ENCODE results near the gene PYGO2. TPM values are rescaled to one million over a fixed set of nuclear protein-coding genes. Genes with fewer than 3 reads are reported as not detected.

PYGO2 gene
- total and polyA plus RNA-seq, 3 experiments from 2014 or later: 34.2 to 42.6 (median 35.3) TPM

DNA sequence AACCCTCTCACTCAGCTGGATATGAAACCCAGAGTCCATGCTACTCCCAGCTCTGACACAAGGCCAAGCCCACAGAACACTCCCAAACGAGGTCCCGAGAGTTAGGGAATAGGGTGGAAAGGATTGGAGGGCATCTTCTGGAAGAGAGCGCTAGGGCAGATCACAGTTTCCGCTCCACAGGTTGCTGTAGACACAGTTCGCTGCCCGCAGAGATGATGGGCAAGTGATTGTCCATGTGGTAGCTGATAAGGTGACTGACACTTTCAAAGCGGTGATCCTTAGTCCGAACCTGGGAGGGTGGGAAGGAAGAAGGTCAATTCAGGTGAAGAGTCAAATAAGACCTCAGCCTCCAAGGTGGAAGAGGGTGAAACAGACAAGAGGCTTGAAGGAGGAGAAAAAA lies 2.1 kb upstream of the PYGO2 start:
- peak in 1 of 5 donors; percentile 22 for DNase-seq
- ChIA-PET POLR2A (no interaction called here), CTCF (interaction anchor here (1.4 kb wide), 1 partner anchor 11 kb away, joined by 3 read pairs; the partner anchor contains the start of gene CKS1B)
- peaks cover 19% of the 10 kb centered on the region for H3K4me1 ChIP-seq (ENCODE audit: insufficient read depth, low read length)
- no peaks in the 10 kb centered on the region for H3K27me3 ChIP-seq (ENCODE audit: insufficient read depth, low read length, poor library complexity, severe bottlenecking)
- H3K36me3 ChIP-seq (ENCODE audit: insufficient read depth, low read length): peaks cover 40% of the 10 kb centered on the region
- no peak overlapping the region for H3K27ac ChIP-seq (ENCODE audit: low read depth, low read length)
- H3K4me3 ChIP-seq (ENCODE audit: low read length): no peak overlapping the region
- Mint-ChIP-seq H3K36me3 (peaks cover 0 to 79% (median 8%) of the 10 kb centered on the region in 3 donors), H3K27me3 (no peaks in the 10 kb centered on the region), H3K27ac (peak overlapping the region in 3 of 8 donors; percentile 65 to 99 (median 79)), H3K9me3 (no peaks in the 10 kb centered on the region), H3K4me1 (peaks cover 26 to 44% (median 31%) of the 10 kb centered on the region in 3 donors), H3K4me3 (peak overlapping the region in 3 of 7 donors; percentile 3 to 68 (median 41))
- no peaks in the 10 kb centered on the region for H3K9me3 ChIP-seq (ENCODE audit: low read length)

GRCh38 chr1:154962795-154963330 lies 1.3 kb upstream of the PYGO2 start:
- peak in 1 of 5 donors; percentile 19 for DNase-seq
- Mint-ChIP-seq H3K4me1 (peaks cover 26 to 46% (median 37%) of the 10 kb centered on the region in 3 donors), H3K36me3 (peaks cover 0 to 77% (median 7%) of the 10 kb centered on the region in 3 donors), H3K27me3 (no peaks in the 10 kb centered on the region), H3K9me3 (no peaks in the 10 kb centered on the region), H3K27ac (peak overlapping the region; percentile 90 to 99 (median 96)), H3K4me3 (peak overlapping the region; percentile 82 to 92 (median 87))
- Histone ChIP-seq H3K27me3 (ENCODE audit: insufficient read depth, low read length, poor library complexity, severe bottlenecking) (no peaks in the 10 kb centered on the region), H3K9me3 (ENCODE audit: low read length) (no peaks in the 10 kb centered on the region), H3K4me3 (ENCODE audit: low read length) (peak overlapping the region; percentile 64), H3K4me1 (ENCODE audit: insufficient read depth, low read length) (peaks cover 19% of the 10 kb centered on the region), H3K36me3 (ENCODE audit: insufficient read depth, low read length) (peaks cover 33% of the 10 kb centered on the region), H3K27ac (ENCODE audit: low read depth, low read length) (peak overlapping the region; percentile 92)
- CTCF ChIA-PET: interaction anchor here (0.7 to 3.7 kb wide), 3 partner anchors 34 to 54 kb away, joined by 3 to 42 read pairs (median 22); no protein-coding TSS in a partner anchor
- POLR2A ChIA-PET: no interaction called here

DNA sequence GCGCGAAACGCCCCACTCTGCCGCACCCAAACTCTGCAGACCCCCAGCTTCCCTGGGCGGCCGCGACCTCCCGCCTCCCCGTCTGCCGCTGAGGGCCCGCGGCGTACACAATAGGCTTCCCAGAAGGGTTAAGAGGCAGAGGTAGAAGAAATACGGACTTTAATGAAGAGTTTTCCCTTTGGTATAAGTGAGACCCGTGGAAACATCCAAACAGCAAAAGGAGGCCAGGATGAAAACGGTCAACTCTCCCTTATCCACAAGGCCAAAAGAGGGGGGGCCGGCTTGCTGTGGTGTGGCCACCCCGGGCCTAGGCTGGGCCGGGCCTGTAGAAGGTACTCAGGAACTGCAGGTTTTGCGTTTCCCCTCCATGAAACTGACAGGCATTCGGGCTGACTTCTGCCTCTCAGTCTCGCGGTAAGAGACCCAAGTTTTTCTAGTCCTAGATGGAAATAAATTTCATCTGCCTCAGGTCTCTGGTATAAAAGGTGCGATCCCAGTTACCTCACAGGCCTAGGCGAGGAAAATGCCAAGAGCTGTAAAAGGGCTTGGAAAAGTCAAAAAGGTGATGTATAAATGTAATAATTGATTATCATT lies 671 bp upstream of the PYGO2 start:
- Mint-ChIP-seq H3K27me3 (no peaks in the 10 kb centered on the region), H3K27ac (peak overlapping the region; percentile 90 to 99 (median 96)), H3K4me1 (peaks cover 26 to 52% (median 43%) of the 10 kb centered on the region in 3 donors), H3K36me3 (peaks cover 0 to 76% (median 7%) of the 10 kb centered on the region in 3 donors), H3K4me3 (peak overlapping the region; percentile 82 to 92 (median 87)), H3K9me3 (no peaks in the 10 kb centered on the region)
- peak in 1 of 5 donors; percentile 48 for DNase-seq
- Histone ChIP-seq H3K9me3 (ENCODE audit: low read length) (no peaks in the 10 kb centered on the region), H3K36me3 (ENCODE audit: insufficient read depth, low read length) (peaks cover 27% of the 10 kb centered on the region), H3K27me3 (ENCODE audit: insufficient read depth, low read length, poor library complexity, severe bottlenecking) (no peaks in the 10 kb centered on the region), H3K27ac (ENCODE audit: low read depth, low read length) (peak overlapping the region; percentile 92), H3K4me3 (ENCODE audit: low read length) (peak overlapping the region; percentile 64), H3K4me1 (ENCODE audit: insufficient read depth, low read length) (peaks cover 24% of the 10 kb centered on the region)
- POLR2A ChIA-PET: interaction anchor here (1.1 to 1.7 kb wide), 3 partner anchors 12 to 23 kb away, joined by 9 to 11 read pairs (median 10); partner anchors contain the start of genes CKS1B and FLAD1
- CTCF ChIA-PET: interaction anchor here (0.7 to 3.7 kb wide), 10 partner anchors 8 to 82 kb away, joined by 3 to 42 read pairs (median 4); partner anchors contain the start of genes CKS1B and SHC1

GRCh38 chr1:154960446-154961136 lies 991 bp downstream of the PYGO2 start:
- no peaks in the 10 kb centered on the region for H3K9me3 Mint-ChIP-seq
- H3K4me3 Mint-ChIP-seq: peak overlapping the region; percentile 92 to 98 (median 96)
- H3K4me1 ChIP-seq (ENCODE audit: insufficient read depth, low read length): peaks cover 34% of the 10 kb centered on the region
- peaks cover 0 to 3% of the 10 kb centered on the region in 2 donors for H3K27me3 Mint-ChIP-seq
- DNase-seq: no peak
- peak overlapping the region; percentile 92 for H3K27ac ChIP-seq (ENCODE audit: low read depth, low read length)
- no peaks in the 10 kb centered on the region for H3K9me3 ChIP-seq (ENCODE audit: low read length)
- H3K27me3 ChIP-seq (ENCODE audit: insufficient read depth, low read length, poor library complexity, severe bottlenecking): no peaks in the 10 kb centered on the region
- peaks cover 0 to 70% (median 6%) of the 10 kb centered on the region in 3 donors for H3K36me3 Mint-ChIP-seq
- H3K27ac Mint-ChIP-seq: peak overlapping the region; percentile 86 to 99 (median 98)
- POLR2A ChIA-PET: interaction anchor here (0.6 to 1.7 kb wide), 12 partner anchors 13 to 125 kb away, joined by 3 to 11 read pairs (median 4); partner anchors contain the start of genes CKS1B, FLAD1 and PMVK
- H3K36me3 ChIP-seq (ENCODE audit: insufficient read depth, low read length): peaks cover 11% of the 10 kb centered on the region
- CTCF ChIA-PET: interaction anchor here (0.9 to 3.7 kb wide), 13 partner anchors 8 to 101 kb away, joined by 3 to 42 read pairs (median 7); partner anchors contain the start of genes PMVK and SHC1
- H3K4me1 Mint-ChIP-seq: peaks cover 38 to 67% (median 57%) of the 10 kb centered on the region in 3 donors
- H3K4me3 ChIP-seq (ENCODE audit: low read length): peak overlapping the region; percentile 64

DNA sequence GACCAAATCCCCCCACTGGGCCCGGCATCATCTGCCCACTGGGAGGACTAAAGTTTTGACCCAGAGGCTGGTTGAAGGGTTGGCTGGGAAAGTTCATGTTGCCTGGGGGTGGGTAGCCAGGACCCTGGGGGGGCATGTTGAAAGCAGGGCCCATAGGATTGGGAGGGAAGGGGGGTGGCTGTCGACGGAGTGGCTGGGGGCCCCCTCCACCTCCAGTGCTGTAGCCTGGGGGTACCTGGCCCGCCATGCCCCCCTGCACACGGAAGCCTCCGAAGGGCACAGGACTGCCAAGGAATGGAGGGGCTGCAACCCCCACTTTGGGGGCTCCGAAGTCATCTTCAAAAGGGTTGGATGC lies 2.2 kb downstream of the PYGO2 start:
- DNase-seq: peak in 1 of 5 donors; percentile 43
- H3K27ac Mint-ChIP-seq: peak overlapping the region in 3 of 8 donors; percentile 76 to 97 (median 86)
- H3K9me3 ChIP-seq (ENCODE audit: low read length): no peaks in the 10 kb centered on the region
- ChIA-PET POLR2A (interaction anchor here (0.6 to 1.2 kb wide), 2 partner anchors 37 to 57 kb away, joined by 3 read pairs; no protein-coding TSS in a partner anchor), CTCF (interaction anchor here (3.7 kb wide), 1 partner anchor 58 kb away, joined by 42 read pairs; no protein-coding TSS in a partner anchor)
- H3K4me3 Mint-ChIP-seq: peak overlapping the region in 3 of 7 donors; percentile 15 to 96 (median 58)
- peaks cover 0 to 69% (median 5%) of the 10 kb centered on the region in 3 donors for H3K36me3 Mint-ChIP-seq
- peaks cover 6% of the 10 kb centered on the region for H3K36me3 ChIP-seq (ENCODE audit: insufficient read depth, low read length)
- H3K27ac ChIP-seq (ENCODE audit: low read depth, low read length): no peak overlapping the region
- peaks cover 41% of the 10 kb centered on the region for H3K4me1 ChIP-seq (ENCODE audit: insufficient read depth, low read length)
- H3K4me1 Mint-ChIP-seq: peaks cover 46 to 78% (median 66%) of the 10 kb centered on the region in 3 donors
- H3K9me3 Mint-ChIP-seq: no peaks in the 10 kb centered on the region
- no peaks in the 10 kb centered on the region for H3K27me3 ChIP-seq (ENCODE audit: insufficient read depth, low read length, poor library complexity, severe bottlenecking)
- H3K27me3 Mint-ChIP-seq: peaks cover 0 to 3% of the 10 kb centered on the region in 2 donors
- H3K4me3 ChIP-seq (ENCODE audit: low read length): no peak overlapping the region

GRCh38 chr1:154958681-154959425 lies 2.7 kb downstream of the PYGO2 start:
- Mint-ChIP-seq H3K4me1 (peaks cover 50 to 82% (median 68%) of the 10 kb centered on the region in 3 donors), H3K27me3 (peaks cover 0 to 3% of the 10 kb centered on the region in 2 donors), H3K9me3 (no peaks in the 10 kb centered on the region), H3K4me3 (peak overlapping the region in 4 of 7 donors; percentile 28 to 96 (median 43)), H3K27ac (peak overlapping the region in 5 of 8 donors; percentile 63 to 99 (median 73)), H3K36me3 (peaks cover 0 to 69% (median 5%) of the 10 kb centered on the region in 3 donors)
- ChIA-PET CTCF (interaction anchor here (1.5 kb wide), 1 partner anchor 12 kb away, joined by 4 read pairs; no protein-coding TSS in a partner anchor), POLR2A (interaction anchor here (0.6 to 1.1 kb wide), 2 partner anchors 25 to 58 kb away, joined by 3 read pairs; no protein-coding TSS in a partner anchor)
- DNase-seq: peak in 1 of 5 donors; percentile 47
- H3K4me1 ChIP-seq (ENCODE audit: insufficient read depth, low read length): peaks cover 47% of the 10 kb centered on the region
- H3K4me3 ChIP-seq (ENCODE audit: low read length): no peak overlapping the region
- H3K36me3 ChIP-seq (ENCODE audit: insufficient read depth, low read length): peaks cover 4% of the 10 kb centered on the region
- H3K27ac ChIP-seq (ENCODE audit: low read depth, low read length): no peak overlapping the region
- no peaks in the 10 kb centered on the region for H3K9me3 ChIP-seq (ENCODE audit: low read length)
- no peaks in the 10 kb centered on the region for H3K27me3 ChIP-seq (ENCODE audit: insufficient read depth, low read length, poor library complexity, severe bottlenecking)

DNA sequence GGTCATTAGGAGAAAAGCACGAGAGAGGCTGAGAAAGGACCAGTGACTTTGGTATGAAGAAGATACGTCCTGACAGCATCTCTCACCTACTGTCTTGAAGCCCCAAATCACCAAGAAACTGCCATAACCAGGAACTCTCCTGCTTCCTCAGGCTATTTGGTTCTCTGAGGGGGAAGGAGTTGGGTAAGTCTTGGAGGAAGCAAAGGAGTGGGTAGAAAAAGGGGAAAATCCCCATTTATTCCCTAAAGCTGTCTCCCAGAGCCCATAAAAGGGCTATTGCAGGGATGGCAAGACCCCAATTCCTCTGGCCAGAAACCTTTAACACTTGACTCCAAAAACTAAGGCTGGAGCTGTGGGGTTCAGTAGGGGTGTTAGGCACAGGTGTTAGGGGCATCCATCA lies 3.5 kb downstream of the PYGO2 start:
- peaks cover 55 to 83% (median 69%) of the 10 kb centered on the region in 3 donors for H3K4me1 Mint-ChIP-seq
- Histone ChIP-seq H3K27me3 (ENCODE audit: insufficient read depth, low read length, poor library complexity, severe bottlenecking) (no peaks in the 10 kb centered on the region), H3K4me3 (ENCODE audit: low read length) (no peak overlapping the region), H3K4me1 (ENCODE audit: insufficient read depth, low read length) (peaks cover 55% of the 10 kb centered on the region), H3K27ac (ENCODE audit: low read depth, low read length) (no peak overlapping the region), H3K9me3 (ENCODE audit: low read length) (no peaks in the 10 kb centered on the region), H3K36me3 (ENCODE audit: insufficient read depth, low read length) (peaks cover 4% of the 10 kb centered on the region)
- ChIA-PET CTCF (interaction anchor here (1.5 kb wide), 1 partner anchor 13 kb away, joined by 4 read pairs; no protein-coding TSS in a partner anchor), POLR2A (interaction anchor here (1.1 kb wide), 1 partner anchor 26 kb away, joined by 3 read pairs; no protein-coding TSS in a partner anchor)
- no peaks in the 10 kb centered on the region for H3K9me3 Mint-ChIP-seq
- peaks cover 0 to 4% of the 10 kb centered on the region in 2 donors for H3K27me3 Mint-ChIP-seq
- H3K27ac Mint-ChIP-seq: peak overlapping the region in 5 of 8 donors; percentile 10 to 100 (median 83)
- H3K4me3 Mint-ChIP-seq: peak overlapping the region in 2 of 7 donors; percentile 40 to 97
- no peak for DNase-seq
- peaks cover 0 to 64% (median 5%) of the 10 kb centered on the region in 3 donors for H3K36me3 Mint-ChIP-seq

Data from CD8-positive, alpha-beta memory T cell (primary cell).